Activated CD4-positive, alpha-beta memory T cell treated with anti-CD3 and anti-CD28 coated beads, Interleukin-2, amount 10 ng/mL, durations not matched to agents 7 days and 5 days (primary cell): ENCODE data around the gene VASP. TPM values are rescaled to one million over a fixed set of nuclear protein-coding genes. Genes with fewer than 3 reads are reported as not detected.

Source experiments
- CTCF ChIA-PET: fragments of 350-600 bp; sonication (Branson Sonifier 250); formaldehyde crosslinking; loops from one replicate; lab custom pipeline; 2021; ENCODE audit warnings: antibody characterized with exemption, inconsistent platforms; lab: Charles Lee
- POLR2A ChIA-PET: fragments of 350-600 bp; sonication (Branson Sonifier 250); formaldehyde crosslinking; loops from one replicate; lab custom pipeline; 2021; ENCODE audit warnings: antibody characterized with exemption; lab: Charles Lee
- DNase-seq: peaks from one replicate; pipeline ENCODE4 v3.0.0-alpha.2; 2020
- H3K27ac Mint-ChIP-seq: one replicate; pipeline ENCODE4 v1.8.0; 2021; ENCODE audit warnings: mild to moderate bottlenecking, mixed read lengths
- H3K27me3 Mint-ChIP-seq: one replicate; pipeline ENCODE4 v1.8.0; 2021; ENCODE audit warnings: mixed read lengths
- H3K36me3 Mint-ChIP-seq: one replicate; pipeline ENCODE4 v1.8.0; 2021; ENCODE audit warnings: low read depth, mixed read lengths
- H3K4me1 Mint-ChIP-seq: one replicate; pipeline ENCODE4 v1.8.0; 2021; ENCODE audit warnings: mixed read lengths
- H3K4me3 Mint-ChIP-seq: one replicate; pipeline ENCODE4 v1.8.0; 2021; ENCODE audit warnings: mild to moderate bottlenecking, mixed read lengths
- H3K9me3 Mint-ChIP-seq: one replicate; pipeline ENCODE4 v1.8.0; 2021; ENCODE audit warnings: mixed read lengths
- total RNA-seq, 2 experiments: library from RNA; stranded (reverse); gene quantifications; one replicate each; pipeline ENCODE4 v1.2.3, GENCODE V29; 2021

VASP gene
- total RNA-seq, 2 experiments from 2014 or later: 224 to 233 TPM

DNA sequence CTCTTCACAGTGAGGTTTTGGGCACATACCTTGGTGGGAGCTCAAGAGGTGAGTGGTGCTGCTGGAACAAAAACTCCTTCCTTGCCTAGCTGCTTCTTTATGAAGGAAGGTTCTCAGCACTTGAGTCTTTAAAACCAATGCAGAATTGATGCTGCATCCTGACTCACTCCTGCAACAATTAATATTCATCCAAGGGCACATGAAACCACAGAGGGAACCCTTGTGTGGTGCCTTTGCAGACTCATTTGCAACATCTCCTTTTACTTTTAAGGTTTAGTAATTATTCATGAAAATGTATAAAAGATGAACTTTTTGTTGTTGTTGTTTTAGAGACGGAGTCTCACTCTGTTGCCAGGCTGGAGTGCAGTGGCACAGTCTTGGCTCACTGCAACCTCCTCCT, 47.2 kb downstream of the VASP start:
- DNase-seq: no peak
- Mint-ChIP-seq H3K9me3 (no peaks in the 10 kb centered on the region), H3K27ac (no peak overlapping the region), H3K4me3 (no peak overlapping the region), H3K4me1 (peaks cover 3% of the 10 kb centered on the region), H3K36me3 (no peaks in the 10 kb centered on the region), H3K27me3 (no peaks in the 10 kb centered on the region)
- ChIA-PET CTCF (interaction anchor here (0.5 to 0.6 kb wide), 2 partner anchors 68 to 92 kb away, joined by 3 read pairs; no protein-coding TSS in a partner anchor), POLR2A (no interaction called here)

DNA sequence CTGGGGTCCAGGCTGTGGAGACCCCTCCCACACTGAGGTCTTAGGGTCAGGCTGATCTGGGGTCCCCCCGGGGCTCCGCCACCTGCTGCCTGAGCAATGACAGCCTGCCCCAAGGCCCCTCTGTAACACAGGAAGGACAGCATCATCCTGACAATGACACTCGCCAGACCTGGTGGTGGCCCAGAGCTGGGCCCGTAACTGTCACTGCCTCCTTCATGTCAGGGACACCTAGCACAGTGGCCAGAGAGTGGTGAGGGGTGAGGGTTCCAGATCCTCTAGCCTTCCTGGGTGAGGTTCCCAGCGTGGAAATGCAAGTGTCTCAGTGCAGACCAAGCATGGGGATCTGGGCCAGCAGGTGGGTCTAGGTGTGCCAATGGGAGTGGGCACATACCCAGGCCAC, 49.6 kb downstream of the VASP start:
- H3K27me3 Mint-ChIP-seq: no peaks in the 10 kb centered on the region
- POLR2A ChIA-PET: no interaction called here
- no peak for DNase-seq
- H3K36me3 Mint-ChIP-seq: peaks cover 3% of the 10 kb centered on the region
- peaks cover 6% of the 10 kb centered on the region for H3K4me1 Mint-ChIP-seq
- CTCF ChIA-PET: interaction anchor here (2.1 kb wide), 1 partner anchor 84 kb away, joined by 17 read pairs; no protein-coding TSS in a partner anchor
- H3K9me3 Mint-ChIP-seq: no peaks in the 10 kb centered on the region
- H3K27ac Mint-ChIP-seq: no peak overlapping the region
- no peak overlapping the region for H3K4me3 Mint-ChIP-seq

DNA sequence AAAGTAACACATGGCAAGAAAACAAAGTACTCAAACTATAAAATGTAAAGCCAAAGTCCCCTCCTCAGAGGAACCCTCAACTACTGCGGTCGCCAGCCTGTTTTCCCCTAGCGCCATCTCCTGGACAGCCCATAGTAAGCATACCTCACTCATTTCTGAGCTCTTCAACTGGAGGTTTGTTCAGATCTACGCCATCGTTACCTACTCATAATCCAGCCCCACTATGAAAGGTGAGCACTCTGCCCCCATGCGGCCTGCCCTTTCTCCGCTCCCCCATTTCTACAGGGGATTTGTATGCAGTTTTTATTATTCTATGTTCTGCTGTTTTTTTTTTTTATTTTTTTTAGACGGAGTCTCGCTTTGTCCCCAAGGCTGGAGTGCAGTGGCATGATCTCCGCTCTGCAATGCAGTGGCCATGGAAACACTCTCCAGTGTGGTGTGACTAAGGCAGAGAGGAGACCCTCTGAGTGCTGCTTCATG, 51.2 kb downstream of the VASP start:
- peak; percentile 75 for DNase-seq
- no peak overlapping the region for H3K4me3 Mint-ChIP-seq
- peaks cover 13% of the 10 kb centered on the region for H3K4me1 Mint-ChIP-seq
- ChIA-PET CTCF (interaction anchor here (0.6 to 2.1 kb wide), 38 partner anchors 8 to 211 kb away, joined by 3 to 17 read pairs (median 5); partner anchors contain the start of genes ERCC2, FOSB, PPM1N and RTN2), POLR2A (interaction anchor here (1.0 to 1.3 kb wide), 3 partner anchors 25 to 84 kb away, joined by 3 read pairs; no protein-coding TSS in a partner anchor)
- H3K36me3 Mint-ChIP-seq: peaks cover 3% of the 10 kb centered on the region
- no peak overlapping the region for H3K27ac Mint-ChIP-seq
- H3K27me3 Mint-ChIP-seq: no peaks in the 10 kb centered on the region
- H3K9me3 Mint-ChIP-seq: no peaks in the 10 kb centered on the region

DNA sequence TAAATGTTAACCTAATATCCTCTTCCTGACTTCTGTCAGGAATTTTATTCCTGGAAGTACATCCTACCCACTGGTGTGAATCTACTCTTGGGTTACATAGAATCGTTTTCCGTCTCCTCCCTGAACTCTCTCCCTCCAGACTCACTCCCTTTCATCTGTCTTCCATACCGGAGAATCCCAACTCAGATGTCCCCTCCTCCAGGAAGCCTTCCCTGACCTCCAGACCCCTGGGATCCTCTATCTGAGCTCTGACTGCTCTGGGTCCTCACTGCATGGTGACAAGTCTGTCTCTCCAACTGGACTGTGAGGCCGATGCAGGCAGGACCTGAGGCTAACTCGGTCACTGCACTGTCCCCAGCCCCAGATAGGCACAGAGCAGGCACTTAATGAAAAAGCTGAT, 52.8 kb downstream of the VASP start:
- H3K36me3 Mint-ChIP-seq: peaks cover 3% of the 10 kb centered on the region
- ChIA-PET POLR2A (no interaction called here), CTCF (no interaction called here)
- no peaks in the 10 kb centered on the region for H3K27me3 Mint-ChIP-seq
- H3K4me3 Mint-ChIP-seq: no peak overlapping the region
- H3K9me3 Mint-ChIP-seq: no peaks in the 10 kb centered on the region
- DNase-seq: no peak
- peaks cover 14% of the 10 kb centered on the region for H3K4me1 Mint-ChIP-seq
- H3K27ac Mint-ChIP-seq: no peak overlapping the region

DNA sequence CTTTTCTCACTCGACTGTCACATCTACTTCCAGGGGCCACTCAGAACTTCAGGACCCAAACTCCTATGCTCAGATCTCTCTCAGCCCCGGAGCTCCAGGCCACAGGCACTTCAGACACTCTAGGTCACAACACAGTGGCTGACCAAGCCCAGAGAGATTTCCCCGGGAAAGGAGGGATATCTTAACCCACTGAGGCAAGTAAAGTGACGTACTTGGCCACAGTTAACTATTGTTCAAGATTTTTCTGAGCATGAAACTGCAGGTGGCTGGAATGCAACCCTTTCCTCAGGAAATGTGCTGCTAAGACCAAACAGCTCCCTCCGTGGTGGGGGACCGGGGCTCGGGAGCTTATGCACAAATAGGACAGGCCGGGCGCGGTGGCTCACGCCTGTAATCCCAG, 53.4 kb downstream of the VASP start:
- H3K27me3 Mint-ChIP-seq: no peaks in the 10 kb centered on the region
- ChIA-PET POLR2A (no interaction called here), CTCF (no interaction called here)
- DNase-seq: no peak
- no peak overlapping the region for H3K27ac Mint-ChIP-seq
- no peaks in the 10 kb centered on the region for H3K9me3 Mint-ChIP-seq
- peaks cover 3% of the 10 kb centered on the region for H3K36me3 Mint-ChIP-seq
- no peak overlapping the region for H3K4me3 Mint-ChIP-seq
- peaks cover 14% of the 10 kb centered on the region for H3K4me1 Mint-ChIP-seq

DNA sequence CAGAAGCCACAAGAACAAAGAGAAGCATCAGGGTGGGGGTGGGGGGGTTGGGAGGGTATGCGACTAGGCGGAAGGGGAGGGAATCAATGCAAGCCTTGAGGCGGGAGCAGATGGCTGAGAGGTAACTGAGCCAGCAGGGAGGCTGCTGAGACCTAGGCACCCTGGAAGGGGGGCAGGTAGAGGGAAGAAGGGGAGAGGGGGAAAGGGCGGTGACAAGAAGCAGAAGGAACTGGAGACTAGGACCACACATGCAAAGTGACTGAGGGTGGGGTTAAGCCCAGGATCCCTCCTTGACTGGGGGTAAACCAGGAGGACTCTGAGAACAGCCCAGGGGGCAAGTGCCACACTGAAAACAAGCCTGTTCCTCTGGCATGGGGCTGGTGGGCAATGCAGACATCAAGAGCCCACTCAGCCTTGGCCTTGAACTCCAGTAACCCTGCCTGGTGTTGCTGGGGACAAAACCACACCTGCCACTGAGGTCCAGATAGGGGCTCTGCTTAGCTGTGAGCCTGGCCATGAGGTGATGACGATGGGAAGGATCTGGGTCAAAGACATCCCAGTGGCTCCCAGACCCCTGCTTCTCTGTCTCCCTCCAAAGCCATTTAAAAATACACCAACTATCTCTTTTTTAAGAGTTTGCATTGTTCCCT, 57.0 kb downstream of the VASP start:
- Mint-ChIP-seq H3K4me3 (no peak overlapping the region), H3K36me3 (peaks cover 3% of the 10 kb centered on the region), H3K27me3 (no peaks in the 10 kb centered on the region), H3K4me1 (peaks cover 11% of the 10 kb centered on the region), H3K9me3 (no peaks in the 10 kb centered on the region), H3K27ac (no peak overlapping the region)
- ChIA-PET CTCF (interaction anchor here (0.8 kb wide), 1 partner anchor 78 kb away, joined by 3 read pairs; no protein-coding TSS in a partner anchor), POLR2A (no interaction called here)
- DNase-seq: no peak

DNA sequence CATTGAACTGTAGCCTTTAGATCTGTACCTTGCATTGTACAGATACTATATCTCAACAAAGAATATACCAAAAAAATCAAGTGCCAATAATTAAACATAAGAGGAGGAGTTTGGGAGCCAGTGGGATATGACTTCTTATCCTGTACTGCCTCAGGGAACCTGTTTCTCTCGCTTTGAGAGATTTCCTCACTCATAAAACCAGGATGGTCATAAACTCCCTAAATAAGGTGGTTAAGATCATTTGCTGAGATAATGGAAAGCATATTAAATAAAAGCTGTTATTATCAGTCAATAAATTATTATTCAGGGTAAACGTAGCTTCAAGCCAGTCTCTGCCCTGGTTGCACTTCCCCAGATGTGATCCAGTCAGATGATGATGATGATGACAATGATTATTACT, 60.3 kb downstream of the VASP start:
- Mint-ChIP-seq H3K4me3 (no peak overlapping the region), H3K27me3 (no peaks in the 10 kb centered on the region), H3K9me3 (no peaks in the 10 kb centered on the region), H3K27ac (no peak overlapping the region), H3K36me3 (no peaks in the 10 kb centered on the region), H3K4me1 (peaks cover 13% of the 10 kb centered on the region)
- ChIA-PET CTCF (interaction anchor here (1.9 kb wide), 1 partner anchor 9 kb away, joined by 5 read pairs; no protein-coding TSS in a partner anchor), POLR2A (no interaction called here)
- no peak for DNase-seq

DNA sequence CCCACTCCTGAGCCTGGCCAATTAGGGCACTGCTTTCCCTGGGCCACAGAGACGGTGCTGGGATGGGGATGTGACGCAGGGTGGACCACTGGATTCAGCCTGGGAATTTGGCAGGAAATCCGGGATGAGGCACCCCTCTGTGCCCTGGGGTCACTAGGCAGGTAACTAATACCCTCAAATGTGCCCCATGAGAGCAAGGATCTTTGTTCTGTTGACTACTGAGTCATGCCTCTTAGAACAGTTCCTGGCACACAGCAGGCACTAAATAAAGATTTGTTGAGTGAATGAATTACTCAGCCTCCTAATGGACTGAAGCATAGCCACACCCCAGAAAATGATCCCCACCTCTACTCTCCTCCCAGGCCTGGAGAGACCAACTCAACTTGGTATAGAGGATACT, 61.5 kb downstream of the VASP start:
- no peak overlapping the region for H3K27ac Mint-ChIP-seq
- DNase-seq: no peak
- peaks cover 7% of the 10 kb centered on the region for H3K4me1 Mint-ChIP-seq
- ChIA-PET POLR2A (no interaction called here), CTCF (interaction anchor here (1.9 kb wide), 1 partner anchor 10 kb away, joined by 6 read pairs; no protein-coding TSS in a partner anchor)
- H3K4me3 Mint-ChIP-seq: no peak overlapping the region
- no peaks in the 10 kb centered on the region for H3K36me3 Mint-ChIP-seq
- no peaks in the 10 kb centered on the region for H3K27me3 Mint-ChIP-seq
- H3K9me3 Mint-ChIP-seq: no peaks in the 10 kb centered on the region

DNA sequence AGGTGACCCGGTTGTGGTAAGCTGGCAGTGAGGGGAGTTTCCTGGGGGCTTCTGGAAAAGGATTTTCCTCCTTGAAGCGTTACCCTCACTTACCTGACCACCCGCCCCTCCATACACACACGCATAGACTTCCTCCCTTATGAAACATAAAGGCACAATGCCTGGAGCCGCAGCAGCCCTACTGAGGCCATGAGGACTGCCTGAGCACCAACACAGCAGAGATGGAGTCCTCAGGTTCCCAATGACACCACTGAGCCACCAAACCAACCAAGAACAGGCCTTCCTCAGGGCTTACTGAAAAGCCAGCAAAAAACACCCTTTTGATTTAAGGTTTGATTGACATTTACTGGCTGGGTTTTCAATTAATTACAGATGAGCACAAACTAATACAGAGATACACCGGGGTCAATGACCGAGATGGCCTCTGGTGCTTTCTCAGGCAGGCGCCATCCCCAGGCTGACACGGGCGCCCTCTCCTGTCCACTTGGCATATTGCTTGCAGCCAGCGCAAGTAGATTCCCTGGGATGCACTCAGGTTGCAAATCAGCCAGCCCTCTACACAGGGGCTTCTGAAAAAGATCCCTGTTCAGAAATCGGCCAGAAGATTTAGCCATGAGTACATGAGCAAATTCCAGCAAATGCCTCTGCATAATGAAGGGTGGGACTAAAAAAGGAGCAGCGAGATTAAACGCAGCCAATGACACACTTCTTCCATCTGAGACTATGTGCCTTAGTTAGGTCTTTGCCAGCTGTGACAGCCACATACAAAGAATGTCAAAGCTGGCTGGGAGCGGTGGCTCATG, 62.5 kb downstream of the VASP start:
- ChIA-PET CTCF (interaction anchor here (1.9 to 3.0 kb wide), 2 partner anchors 11 to 14 kb away, joined by 6 to 8 read pairs; partner anchors contain the start of gene OPA3), POLR2A (no interaction called here)
- H3K4me1 Mint-ChIP-seq: peaks cover 5% of the 10 kb centered on the region
- no peak overlapping the region for H3K27ac Mint-ChIP-seq
- H3K27me3 Mint-ChIP-seq: no peaks in the 10 kb centered on the region
- H3K36me3 Mint-ChIP-seq: no peaks in the 10 kb centered on the region
- no peak overlapping the region for H3K4me3 Mint-ChIP-seq
- peak; percentile 67 for DNase-seq
- no peaks in the 10 kb centered on the region for H3K9me3 Mint-ChIP-seq

DNA sequence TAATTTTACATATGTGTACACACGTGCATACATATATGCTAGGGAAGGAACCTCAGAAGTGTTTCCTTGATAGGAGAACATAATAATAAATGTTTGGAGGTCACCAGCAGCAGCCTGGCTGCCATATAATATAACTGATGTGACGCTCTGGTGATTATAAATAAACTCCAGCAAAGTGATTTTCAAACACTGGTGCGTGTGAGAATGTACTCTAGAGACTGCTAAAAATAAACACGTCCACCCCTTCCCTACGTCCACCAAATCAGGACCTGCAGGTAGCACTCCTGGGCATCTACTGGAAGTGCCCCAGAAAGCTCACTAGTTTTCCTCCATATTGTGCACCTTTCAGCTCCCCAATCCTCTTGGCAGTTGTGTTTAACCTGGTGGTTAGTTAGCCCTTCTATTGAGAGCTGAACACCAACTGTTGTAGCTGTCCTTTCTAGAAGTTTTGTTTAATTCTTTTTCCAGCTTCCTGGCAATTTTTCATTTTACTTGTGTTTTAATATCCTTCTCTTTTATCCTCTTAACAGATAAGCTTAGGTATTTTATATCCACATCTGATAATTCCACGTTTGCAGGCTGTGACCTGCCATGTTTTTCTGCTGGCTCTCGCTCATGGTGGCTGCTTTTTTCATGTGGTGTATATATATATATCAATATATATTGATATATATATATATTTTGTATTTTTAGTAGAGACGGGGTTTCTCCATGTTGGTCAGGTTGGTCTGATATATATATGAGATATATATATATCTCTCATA, 64.4 kb downstream of the VASP start:
- Mint-ChIP-seq H3K4me1 (peaks cover 8% of the 10 kb centered on the region), H3K9me3 (no peaks in the 10 kb centered on the region), H3K27me3 (no peaks in the 10 kb centered on the region), H3K27ac (no peak overlapping the region), H3K36me3 (no peaks in the 10 kb centered on the region), H3K4me3 (no peak overlapping the region)
- DNase-seq: no peak
- POLR2A ChIA-PET: interaction anchor here (1.6 kb wide), 1 partner anchor 45 kb away, joined by 3 read pairs; no protein-coding TSS in a partner anchor
- CTCF ChIA-PET: interaction anchor here (0.6 to 3.0 kb wide), 7 partner anchors 9 to 86 kb away, joined by 3 to 9 read pairs (median 4); partner anchors contain the start of gene OPA3

DNA sequence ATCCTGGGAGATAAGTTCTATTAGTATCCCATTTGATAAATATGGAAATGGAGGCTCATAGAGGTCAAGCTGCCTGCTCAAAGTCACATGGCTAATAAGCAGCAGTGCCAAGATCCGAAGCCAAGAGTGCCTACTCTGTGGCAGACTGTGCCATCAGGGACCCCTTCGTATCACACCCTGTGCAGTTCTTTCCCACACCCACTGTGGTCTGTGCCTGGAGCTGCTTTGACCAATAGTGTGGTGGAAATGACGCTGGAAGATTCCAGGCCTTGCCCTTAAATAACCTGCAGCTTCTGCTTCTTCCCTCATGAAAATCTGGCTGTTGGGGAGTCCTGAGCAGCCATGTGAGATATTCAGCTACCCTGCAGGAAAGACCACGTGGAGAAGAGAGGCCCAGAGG, 67.2 kb downstream of the VASP start:
- Mint-ChIP-seq H3K9me3 (no peaks in the 10 kb centered on the region), H3K4me1 (peaks cover 24% of the 10 kb centered on the region), H3K27me3 (no peaks in the 10 kb centered on the region), H3K4me3 (no peak overlapping the region), H3K36me3 (no peaks in the 10 kb centered on the region), H3K27ac (no peak overlapping the region)
- CTCF ChIA-PET: interaction anchor here (0.6 to 2.0 kb wide), 3 partner anchors 16 to 44 kb away, joined by 3 to 6 read pairs (median 4); no protein-coding TSS in a partner anchor
- no peak for DNase-seq
- POLR2A ChIA-PET: no interaction called here

DNA sequence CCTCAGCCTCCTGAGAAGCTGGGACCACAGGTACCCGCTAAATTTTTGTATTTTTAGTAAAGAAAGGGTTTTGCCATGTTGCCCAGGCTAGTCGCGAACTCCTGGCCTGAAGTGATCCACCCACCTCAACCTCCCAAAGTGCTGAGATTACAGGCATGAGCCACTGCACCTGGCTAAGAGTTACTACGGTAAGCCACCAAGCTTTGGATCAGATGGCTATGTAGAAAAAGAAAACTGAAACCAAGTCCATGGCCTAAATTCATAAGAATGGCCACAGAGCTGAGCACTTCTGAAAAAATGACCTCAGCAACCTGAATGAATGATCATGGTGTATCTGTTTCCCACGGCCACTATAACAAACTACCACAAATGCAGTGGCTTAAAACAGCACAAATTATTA, 67.9 kb downstream of the VASP start:
- H3K4me3 Mint-ChIP-seq: no peak overlapping the region
- POLR2A ChIA-PET: no interaction called here

More for the DNA sequence above, 67.9 kb downstream of the VASP start:
- Mint-ChIP-seq H3K36me3 (no peaks in the 10 kb centered on the region), H3K27me3 (no peaks in the 10 kb centered on the region), H3K4me1 (peaks cover 19% of the 10 kb centered on the region), H3K27ac (no peak overlapping the region), H3K9me3 (no peaks in the 10 kb centered on the region)
- DNase-seq: no peak
- CTCF ChIA-PET: interaction anchor here (1.4 to 2.0 kb wide), 2 partner anchors 17 to 31 kb away, joined by 3 to 6 read pairs; no protein-coding TSS in a partner anchor
